Measurements from ENCODE around the gene SHLD1.

- TF ChIP-seq CTCF (IDR thresholded peaks at IDR 0.05; ENCODE audit: insufficient read depth, low read length, poor library complexity, severe bottlenecking) (no peak), EZH2phosphoT487 (conservative IDR thresholded peaks at IDR 0.05; ENCODE audit: low read length) (no peak)
Measured at GRCh38 chr20:5734602-5735001, 15.6 kb upstream of the SHLD1 start.
